Progenitor cell of endocrine pancreas (in vitro differentiated cells): ENCODE data around the gene SLAMF9. TPM values are rescaled to one million over a fixed set of nuclear protein-coding genes. Genes with fewer than 3 reads are reported as not detected.

ENCODE experiments used
- DNase-seq: peaks from one replicate; pipeline ENCODE4 v3.0.0; 2021; ENCODE audit warnings: low spot score; ENCODE audit not compliant: unreplicated experiment
- H3K27ac Mint-ChIP-seq: 2 replicates; pipeline ENCODE4 v1.8.0; 2021; ENCODE audit warnings: mild to moderate bottlenecking, moderate library complexity, mixed read lengths
- H3K27me3 Mint-ChIP-seq: 2 replicates; pipeline ENCODE4 v1.8.0; 2021; ENCODE audit warnings: mixed read lengths
- H3K36me3 Mint-ChIP-seq: 2 replicates; pipeline ENCODE4 v1.8.0; 2022; ENCODE audit warnings: mixed read lengths; ENCODE audit not compliant: insufficient read depth
- H3K4me1 Mint-ChIP-seq: 2 replicates; pipeline ENCODE4 v1.8.0; 2021; ENCODE audit warnings: low read depth, mixed read lengths
- H3K4me3 Mint-ChIP-seq: 2 replicates; pipeline ENCODE4 v1.8.0; 2021; ENCODE audit warnings: low read depth, mild to moderate bottlenecking, moderate library complexity, mixed read lengths
- H3K9me3 Mint-ChIP-seq: 2 replicates; pipeline ENCODE4 v1.8.0; 2021; ENCODE audit warnings: low read depth, mixed read lengths
- total RNA-seq: library from RNA; stranded (reverse); gene quantifications from 2 replicates; pipeline ENCODE4 v1.2.1, GENCODE V29; 2021
- TF ChIP-seq, protein P1 (sequence below): fragments of 200-600 bp; sonication (generic); IDR thresholded peaks from one replicate; pipeline ENCODE4 v1.5.0; 2021; ENCODE audit warnings: antibody characterized with exemption, mild to moderate bottlenecking; ENCODE audit not compliant: unreplicated experiment

The SLAMF9 gene
- total RNA-seq, 1 donor from 2014 or later = not detected

DNA sequence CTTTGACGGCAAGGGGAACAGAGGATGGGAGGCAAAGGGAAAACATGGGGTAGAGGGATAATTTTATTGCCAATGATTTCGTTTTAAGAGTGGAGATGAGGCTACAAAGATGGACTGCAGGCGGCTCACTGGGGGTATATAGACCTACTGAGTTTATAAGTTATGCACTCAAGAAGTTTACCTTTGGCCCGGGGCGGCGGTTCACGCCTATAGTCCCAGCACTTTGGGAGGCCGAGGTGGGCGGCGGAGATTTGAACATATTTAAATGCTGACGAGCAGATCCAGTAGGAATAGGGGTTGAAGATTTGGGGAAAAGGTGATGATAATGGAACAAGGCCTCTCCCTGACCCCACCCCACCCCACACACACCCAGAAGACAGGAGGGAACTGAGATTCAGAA, 8.1 kb upstream of the SLAMF9 start:
- H3K27me3 Mint-ChIP-seq = peaks cover 7% of the 10 kb centered on the region
- H3K9me3 Mint-ChIP-seq = no peaks in the 10 kb centered on the region
- H3K4me3 Mint-ChIP-seq = no peak overlapping the region
- TF ChIP-seq, protein P1, sequence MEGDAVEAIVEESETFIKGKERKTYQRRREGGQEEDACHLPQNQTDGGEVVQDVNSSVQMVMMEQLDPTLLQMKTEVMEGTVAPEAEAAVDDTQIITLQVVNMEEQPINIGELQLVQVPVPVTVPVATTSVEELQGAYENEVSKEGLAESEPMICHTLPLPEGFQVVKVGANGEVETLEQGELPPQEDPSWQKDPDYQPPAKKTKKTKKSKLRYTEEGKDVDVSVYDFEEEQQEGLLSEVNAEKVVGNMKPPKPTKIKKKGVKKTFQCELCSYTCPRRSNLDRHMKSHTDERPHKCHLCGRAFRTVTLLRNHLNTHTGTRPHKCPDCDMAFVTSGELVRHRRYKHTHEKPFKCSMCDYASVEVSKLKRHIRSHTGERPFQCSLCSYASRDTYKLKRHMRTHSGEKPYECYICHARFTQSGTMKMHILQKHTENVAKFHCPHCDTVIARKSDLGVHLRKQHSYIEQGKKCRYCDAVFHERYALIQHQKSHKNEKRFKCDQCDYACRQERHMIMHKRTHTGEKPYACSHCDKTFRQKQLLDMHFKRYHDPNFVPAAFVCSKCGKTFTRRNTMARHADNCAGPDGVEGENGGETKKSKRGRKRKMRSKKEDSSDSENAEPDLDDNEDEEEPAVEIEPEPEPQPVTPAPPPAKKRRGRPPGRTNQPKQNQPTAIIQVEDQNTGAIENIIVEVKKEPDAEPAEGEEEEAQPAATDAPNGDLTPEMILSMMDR = no peak
- no peak overlapping the region for H3K27ac Mint-ChIP-seq
- DNase-seq = no peak
- peaks cover 12% of the 10 kb centered on the region for H3K4me1 Mint-ChIP-seq
- H3K36me3 Mint-ChIP-seq = no peaks in the 10 kb centered on the region

DNA sequence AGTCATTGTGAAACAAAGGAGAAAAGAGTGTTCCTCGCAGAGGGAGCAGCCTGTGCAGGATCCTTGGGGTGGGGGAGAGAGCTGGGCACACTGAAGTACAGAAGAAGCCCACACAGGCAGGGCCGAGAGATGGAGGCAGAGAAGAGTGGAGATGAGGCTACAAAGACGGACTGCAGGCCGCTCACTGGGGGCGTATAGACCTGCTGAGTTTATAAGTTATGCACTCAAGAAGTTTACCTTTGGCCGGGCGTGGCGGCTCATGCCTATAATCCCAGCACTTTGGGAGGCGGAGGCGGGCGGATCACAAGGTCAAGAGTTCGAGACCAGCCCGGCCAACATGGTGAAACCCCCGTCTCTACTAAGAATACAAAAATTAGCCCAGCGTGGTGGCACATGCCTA, 7.6 kb upstream of the SLAMF9 start:
- TF ChIP-seq, protein P1 = no peak
- Mint-ChIP-seq H3K27me3 (peaks cover 7% of the 10 kb centered on the region), H3K4me3 (no peak overlapping the region), H3K36me3 (no peaks in the 10 kb centered on the region), H3K27ac (no peak overlapping the region), H3K9me3 (no peaks in the 10 kb centered on the region), H3K4me1 (peaks cover 12% of the 10 kb centered on the region)
- DNase-seq = no peak

DNA sequence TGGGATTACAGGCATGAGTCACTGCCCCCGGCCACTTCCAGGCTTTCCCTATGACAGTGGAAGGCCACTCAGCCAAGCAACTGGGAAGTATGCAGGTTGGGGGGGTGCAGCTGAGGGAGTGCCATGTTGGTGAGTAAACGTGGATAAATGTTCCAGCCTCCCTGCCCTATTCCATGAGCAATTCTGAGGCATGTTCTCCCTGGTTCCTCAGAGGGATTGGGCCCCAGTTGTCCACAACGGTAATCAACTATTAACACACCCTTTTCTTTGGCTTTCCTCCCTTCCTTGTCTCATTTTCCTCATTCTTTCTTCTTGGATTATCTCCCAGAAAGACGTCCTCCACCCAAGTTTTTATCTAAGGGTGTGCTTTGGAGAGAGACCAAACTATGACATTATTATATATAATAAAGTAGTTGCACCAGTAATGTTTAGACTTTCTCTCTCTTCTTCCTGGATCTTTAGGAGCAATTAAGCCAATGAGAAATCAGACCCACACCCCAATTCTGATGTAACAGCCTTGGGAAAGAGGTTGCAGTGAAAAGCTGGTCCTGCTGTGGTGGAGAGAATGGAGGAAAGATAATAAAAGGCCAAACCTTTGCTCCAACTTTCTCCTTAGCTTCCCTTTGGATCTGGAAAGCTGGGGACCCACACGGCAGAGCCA, 6.8 kb upstream of the SLAMF9 start:
- DNase-seq = no peak
- TF ChIP-seq, protein P1 = no peak
- Mint-ChIP-seq H3K27ac (no peak overlapping the region), H3K9me3 (no peaks in the 10 kb centered on the region), H3K36me3 (no peaks in the 10 kb centered on the region), H3K27me3 (peaks cover 7% of the 10 kb centered on the region), H3K4me3 (no peak overlapping the region), H3K4me1 (peaks cover 12% of the 10 kb centered on the region)

DNA sequence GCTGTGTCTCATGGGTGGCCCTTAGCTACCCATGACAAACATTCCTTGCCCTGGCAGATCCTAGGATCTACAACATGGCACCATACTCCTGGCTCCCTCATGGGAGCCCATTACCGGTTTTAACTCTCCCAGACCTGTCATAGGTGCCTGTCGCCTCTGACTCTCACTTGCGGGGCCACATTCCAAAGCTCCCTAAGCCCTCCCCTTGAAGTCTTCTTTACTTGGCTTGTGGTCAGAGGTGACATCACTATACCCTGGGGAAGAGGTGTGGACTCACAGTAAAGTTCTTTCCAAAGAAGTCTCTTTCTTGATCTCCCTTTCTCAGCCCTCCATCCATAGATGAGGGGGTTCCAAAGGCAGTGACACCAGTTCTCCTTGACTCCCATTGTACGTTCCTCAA, 5.4 kb upstream of the SLAMF9 start:
- Mint-ChIP-seq H3K27ac (no peak overlapping the region), H3K36me3 (no peaks in the 10 kb centered on the region), H3K4me3 (no peak overlapping the region), H3K4me1 (peaks cover 9% of the 10 kb centered on the region), H3K9me3 (no peaks in the 10 kb centered on the region), H3K27me3 (peaks cover 11% of the 10 kb centered on the region)
- DNase-seq = no peak
- TF ChIP-seq, protein P1 = no peak

DNA sequence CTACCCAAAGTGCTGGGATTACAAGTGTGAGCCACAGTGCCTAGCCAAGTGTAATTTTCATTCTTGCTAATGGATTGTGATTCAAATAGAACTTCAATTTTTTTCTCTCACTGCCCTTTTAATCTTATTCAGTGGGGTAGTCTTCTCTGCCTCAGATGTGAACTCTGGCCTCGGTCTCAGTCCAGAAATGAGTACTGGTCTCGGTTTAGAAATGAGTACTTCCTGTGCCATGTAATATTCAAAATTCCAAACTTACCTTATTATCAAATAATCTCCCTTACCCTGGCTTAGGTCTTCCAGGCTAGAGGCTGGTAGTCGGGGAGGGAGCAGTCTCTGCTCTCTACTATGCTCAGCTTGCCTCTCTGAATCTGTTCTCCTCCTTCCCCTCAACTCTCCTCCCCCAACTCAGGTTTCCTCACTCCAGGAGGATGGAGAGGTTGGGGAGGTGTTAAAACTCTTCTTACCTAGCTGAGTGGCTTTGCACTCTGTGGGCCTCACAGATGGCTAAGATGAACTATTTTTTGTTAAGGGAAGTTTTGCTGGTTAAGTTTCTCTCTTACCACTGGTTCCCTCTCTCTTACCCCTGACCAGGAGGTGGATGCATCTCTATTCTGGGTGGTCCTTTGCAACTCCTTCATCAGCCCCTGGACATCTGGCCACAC, 4.8 kb upstream of the SLAMF9 start:
- Mint-ChIP-seq H3K4me3 (no peak overlapping the region), H3K27ac (no peak overlapping the region), H3K4me1 (peaks cover 6% of the 10 kb centered on the region)

More for the DNA sequence above, 4.8 kb upstream of the SLAMF9 start:
- no peak for DNase-seq
- no peaks in the 10 kb centered on the region for H3K9me3 Mint-ChIP-seq
- H3K36me3 Mint-ChIP-seq = no peaks in the 10 kb centered on the region
- H3K27me3 Mint-ChIP-seq = peaks cover 16% of the 10 kb centered on the region
- TF ChIP-seq, protein P1 = no peak
